Left ventricle myocardium inferior (tissue), 1 donor: ENCODE data around the gene EFNA3. TPM values are rescaled to one million over a fixed set of nuclear protein-coding genes. Genes with fewer than 3 reads are reported as not detected.
A peak's percentile ranks its signal among the peaks of the same experiment; 100 is the strongest.

Experiments
- DNase-seq: peaks from one replicate; pipeline ENCODE4 v3.0.0-alpha.2; 2020
- H3K27ac ChIP-seq: fragments of 200-600 bp; replicated peaks from 2 replicates; pipeline ENCODE4 v1.8.0; 2021
- H3K27me3 ChIP-seq: fragments of 200-600 bp; 2 replicates; pipeline ENCODE4 v1.8.0; 2021; ENCODE audit warnings: low read depth
- H3K36me3 ChIP-seq: fragments of 200-600 bp; 2 replicates; pipeline ENCODE4 v1.8.0; 2021
- H3K4me1 ChIP-seq: fragments of 200-600 bp; 2 replicates; pipeline ENCODE4 v1.8.0; 2021
- H3K4me3 ChIP-seq: fragments of 200-600 bp; 2 replicates; pipeline ENCODE4 v1.8.0; 2021; ENCODE audit warnings: mild to moderate bottlenecking, moderate library complexity
- H3K9me3 ChIP-seq: fragments of 200-600 bp; replicated peaks from 2 replicates; pipeline ENCODE4 v1.8.0; 2021
- intact Hi-C: fragments of 100-400 bp; cut with micrococcal nuclease; formaldehyde crosslinking; loops from one replicate; pipeline ENCODE4 v1.11.0; 2022
- total RNA-seq: library from RNA; stranded (reverse); fragmentation: NEBNext Ultra II Directional; extraction: Animal tissue kit (Norgen Biotek cat#: 25700); gene quantifications from one replicate; pipeline ENCODE4 v1.2.1, GENCODE V29; 2021
- TF ChIP-seq, protein P1 (sequence below): fragments of 200-600 bp; IDR thresholded peaks from 2 replicates; pipeline ENCODE4 v1.8.0; 2021; ENCODE audit warnings: antibody characterized with exemption, mild to moderate bottlenecking, borderline replicate concordance
- donor health status: DM: no; HTN: yes; CAD: no; lungs with severe emphysema.

Gene EFNA3
- total RNA-seq, 1 donor from 2014 or later, result 0.71 TPM

DNA sequence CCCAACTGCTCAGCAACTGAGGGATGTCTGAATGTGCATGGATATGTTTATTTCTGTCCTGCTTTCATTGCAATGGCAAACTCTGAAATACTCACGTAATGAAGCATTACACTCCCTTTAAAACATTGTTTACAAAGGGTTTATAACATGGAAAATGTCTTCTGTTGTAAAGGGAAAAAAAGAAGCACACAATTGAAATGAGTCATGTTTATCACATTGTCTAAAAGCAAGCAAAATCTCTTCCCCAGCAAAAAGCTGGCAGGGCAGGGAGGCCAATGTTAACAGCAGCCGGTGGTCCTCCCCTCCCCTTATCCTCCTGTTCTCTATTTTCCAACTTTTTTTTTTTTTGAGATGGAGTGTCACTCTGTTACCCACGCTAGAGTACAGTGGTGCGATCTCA lies 45.2 kb downstream of the EFNA3 start:
- no peaks in the 10 kb centered on the region for H3K36me3 ChIP-seq
- H3K4me3 ChIP-seq, result no peak overlapping the region
- peak overlapping the region; percentile 62 for H3K27ac ChIP-seq
- H3K9me3 ChIP-seq, result no peaks in the 10 kb centered on the region
- intact Hi-C loops, result no loop called here
- DNase-seq, result no peak
- no peaks in the 10 kb centered on the region for H3K27me3 ChIP-seq
- peaks cover 48% of the 10 kb centered on the region for H3K4me1 ChIP-seq
- TF ChIP-seq, protein P1, sequence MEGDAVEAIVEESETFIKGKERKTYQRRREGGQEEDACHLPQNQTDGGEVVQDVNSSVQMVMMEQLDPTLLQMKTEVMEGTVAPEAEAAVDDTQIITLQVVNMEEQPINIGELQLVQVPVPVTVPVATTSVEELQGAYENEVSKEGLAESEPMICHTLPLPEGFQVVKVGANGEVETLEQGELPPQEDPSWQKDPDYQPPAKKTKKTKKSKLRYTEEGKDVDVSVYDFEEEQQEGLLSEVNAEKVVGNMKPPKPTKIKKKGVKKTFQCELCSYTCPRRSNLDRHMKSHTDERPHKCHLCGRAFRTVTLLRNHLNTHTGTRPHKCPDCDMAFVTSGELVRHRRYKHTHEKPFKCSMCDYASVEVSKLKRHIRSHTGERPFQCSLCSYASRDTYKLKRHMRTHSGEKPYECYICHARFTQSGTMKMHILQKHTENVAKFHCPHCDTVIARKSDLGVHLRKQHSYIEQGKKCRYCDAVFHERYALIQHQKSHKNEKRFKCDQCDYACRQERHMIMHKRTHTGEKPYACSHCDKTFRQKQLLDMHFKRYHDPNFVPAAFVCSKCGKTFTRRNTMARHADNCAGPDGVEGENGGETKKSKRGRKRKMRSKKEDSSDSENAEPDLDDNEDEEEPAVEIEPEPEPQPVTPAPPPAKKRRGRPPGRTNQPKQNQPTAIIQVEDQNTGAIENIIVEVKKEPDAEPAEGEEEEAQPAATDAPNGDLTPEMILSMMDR, result no peak

DNA sequence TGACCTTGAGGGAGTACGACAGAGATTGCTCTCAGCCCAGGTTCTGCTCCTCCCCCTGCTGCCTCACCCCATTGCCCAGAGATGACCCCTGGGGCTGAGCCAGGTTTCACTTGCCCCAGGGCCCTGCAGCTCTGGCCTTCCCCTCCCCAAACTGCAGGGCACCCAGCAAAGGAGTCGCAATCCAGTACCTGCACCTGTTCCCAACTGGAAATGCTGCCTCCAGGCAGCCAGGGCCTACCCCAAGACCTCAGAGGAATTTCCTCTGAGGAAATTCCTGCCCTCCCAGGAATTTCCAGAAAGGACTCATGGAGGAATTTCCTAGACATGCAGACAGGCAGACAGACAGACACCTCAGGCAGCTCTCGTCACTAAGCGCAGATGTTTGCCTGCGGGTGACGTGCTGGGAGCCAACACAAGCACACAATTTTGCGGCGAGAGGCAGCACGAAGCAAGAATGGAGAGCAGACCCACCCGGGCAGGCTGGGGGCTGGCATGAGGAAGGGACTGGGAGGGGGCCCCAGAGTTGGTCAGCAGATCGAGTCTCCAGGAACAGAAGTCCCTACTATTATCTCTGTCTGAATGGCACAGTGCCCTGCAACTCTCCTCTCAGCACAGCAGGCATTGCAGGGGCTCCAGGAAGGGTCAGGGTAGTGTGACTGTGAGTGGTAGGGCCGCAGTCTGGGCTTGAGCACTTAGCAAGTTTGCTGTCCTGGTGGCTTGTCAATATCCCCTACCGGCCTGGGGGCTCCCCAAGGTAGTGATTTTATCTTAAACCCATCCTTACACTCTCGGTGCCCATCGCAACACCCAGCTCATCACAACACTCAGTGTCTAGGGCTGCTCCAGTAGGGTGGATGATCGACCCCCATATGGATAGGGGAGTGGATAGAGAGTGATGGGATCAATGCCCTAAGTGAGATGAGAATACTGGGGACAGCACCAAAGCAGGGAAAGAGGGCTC lies 46.1 kb downstream of the EFNA3 start:
- Histone ChIP-seq H3K9me3 (no peaks in the 10 kb centered on the region), H3K36me3 (no peaks in the 10 kb centered on the region), H3K4me3 (no peak overlapping the region), H3K27me3 (no peaks in the 10 kb centered on the region), H3K4me1 (peaks cover 57% of the 10 kb centered on the region), H3K27ac (peak overlapping the region; percentile 62)
- intact Hi-C loops, result loop anchor here (5.0 kb wide), 1 partner anchor 32 kb away; no protein-coding TSS in a partner anchor
- DNase-seq, result no peak
- TF ChIP-seq, protein P1, result no peak

DNA sequence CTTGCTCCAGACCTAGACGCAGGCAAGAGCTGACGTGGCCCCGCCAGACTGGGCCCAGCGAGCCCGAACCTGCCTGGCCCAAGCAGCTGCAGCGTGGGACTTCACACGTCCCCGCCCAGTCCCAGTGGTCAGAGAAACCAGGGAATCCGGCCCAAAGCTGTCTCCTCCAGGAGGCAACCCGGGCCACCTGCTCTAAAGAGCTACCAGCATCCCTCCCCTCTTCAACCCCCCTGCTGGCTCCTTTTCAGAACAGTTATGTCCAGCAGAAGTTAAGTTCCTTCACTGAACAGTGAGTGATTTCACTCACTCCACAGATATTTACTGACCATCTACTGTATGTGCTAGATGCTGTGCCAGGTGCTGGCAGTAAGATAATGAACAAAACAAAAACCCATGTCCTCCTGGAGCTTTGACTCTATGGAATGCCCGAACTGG lies 46.9 kb downstream of the EFNA3 start:
- H3K27me3 ChIP-seq, result no peaks in the 10 kb centered on the region
- peaks cover 65% of the 10 kb centered on the region for H3K4me1 ChIP-seq
- H3K27ac ChIP-seq, result peak overlapping the region; percentile 95
- TF ChIP-seq, protein P1, result no peak
- DNase-seq, result no peak
- no peaks in the 10 kb centered on the region for H3K36me3 ChIP-seq
- H3K9me3 ChIP-seq, result no peaks in the 10 kb centered on the region
- intact Hi-C loops, result loop anchor here (5.0 kb wide), 1 partner anchor 33 kb away; no protein-coding TSS in a partner anchor
- H3K4me3 ChIP-seq, result no peak overlapping the region

DNA sequence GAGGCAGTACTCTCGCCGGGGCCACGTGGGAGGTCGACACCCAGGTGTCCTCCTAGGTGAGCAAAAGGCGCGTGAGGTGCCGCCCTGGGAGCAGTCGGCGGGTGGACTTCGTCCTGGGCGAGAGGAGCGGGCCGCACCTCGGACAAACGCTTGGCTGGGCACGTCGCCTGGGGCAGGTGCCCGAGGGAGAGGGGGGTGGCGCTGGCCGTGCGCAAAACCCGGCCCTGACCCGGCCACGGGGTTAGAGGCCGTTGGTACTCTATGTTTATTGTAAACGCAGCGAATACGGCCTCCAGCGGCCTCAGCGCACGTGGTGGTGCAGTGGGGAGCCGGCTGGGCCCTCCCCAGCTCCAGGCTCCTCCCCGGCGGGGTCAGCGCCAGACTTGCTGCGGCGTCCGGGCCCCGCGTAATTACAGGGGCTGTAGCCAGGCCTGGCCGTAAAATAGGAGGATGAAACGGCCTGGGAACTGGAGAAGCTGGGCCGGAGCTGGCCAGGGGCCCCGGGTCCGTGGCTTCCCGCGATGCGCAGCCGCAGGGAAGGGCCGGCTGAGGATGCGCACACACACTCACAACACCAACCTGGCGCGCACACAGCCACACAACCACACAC lies 47.4 kb downstream of the EFNA3 start:
- peaks cover 70% of the 10 kb centered on the region for H3K4me1 ChIP-seq
- TF ChIP-seq, protein P1, result no peak
- DNase-seq, result peak; percentile 56
- peak overlapping the region; percentile 95 for H3K27ac ChIP-seq
- intact Hi-C loops, result loop anchor here (5.0 kb wide), 1 partner anchor 34 kb away; no protein-coding TSS in a partner anchor
- peaks cover under 1% of the 10 kb centered on the region for H3K36me3 ChIP-seq
- no peaks in the 10 kb centered on the region for H3K9me3 ChIP-seq
- H3K27me3 ChIP-seq, result no peaks in the 10 kb centered on the region
- peak overlapping the region; percentile 87 for H3K4me3 ChIP-seq

DNA sequence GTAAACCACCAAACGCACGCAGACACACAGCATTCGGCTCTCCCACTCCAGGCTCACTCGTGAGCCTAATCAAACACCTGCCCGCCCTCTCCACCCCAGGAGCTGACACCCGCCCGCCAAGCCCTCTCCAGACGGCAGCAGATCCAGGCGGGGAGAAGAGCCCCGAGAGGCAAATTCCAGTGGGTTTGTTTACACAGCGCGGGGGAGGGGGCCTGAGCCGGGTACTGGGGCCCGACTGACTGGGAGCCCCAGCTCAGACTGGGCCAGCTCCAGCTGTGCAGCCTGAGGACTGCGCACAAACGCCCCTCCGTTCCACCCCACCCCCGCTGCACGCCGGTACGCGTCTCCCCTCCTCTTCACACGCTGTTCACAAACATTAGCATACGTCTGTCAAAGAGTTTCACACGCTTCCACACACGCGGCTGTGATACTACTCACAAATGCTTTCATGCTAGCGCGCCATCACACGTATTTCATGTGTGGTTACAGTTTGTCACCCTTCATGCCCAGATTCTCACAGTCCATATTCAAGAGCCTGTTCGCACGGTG lies 48.0 kb downstream of the EFNA3 start:
- TF ChIP-seq, protein P1, result no peak
- Histone ChIP-seq H3K27ac (peak overlapping the region; percentile 95), H3K4me3 (peak overlapping the region; percentile 87), H3K27me3 (no peaks in the 10 kb centered on the region), H3K9me3 (no peaks in the 10 kb centered on the region), H3K36me3 (peaks cover 6% of the 10 kb centered on the region), H3K4me1 (peaks cover 76% of the 10 kb centered on the region)
- intact Hi-C loops, result loop anchor here (5.0 kb wide), 1 partner anchor 34 kb away; no protein-coding TSS in a partner anchor
- peak; percentile 29 for DNase-seq
